ENCODE data around the gene NPAS3. TPM values are rescaled to one million over a fixed set of nuclear protein-coding genes. Genes with fewer than 3 reads are reported as not detected.

NPAS3 gene
- total RNA-seq, 1 donor from 2014 or later, result 0.07 TPM

DNA sequence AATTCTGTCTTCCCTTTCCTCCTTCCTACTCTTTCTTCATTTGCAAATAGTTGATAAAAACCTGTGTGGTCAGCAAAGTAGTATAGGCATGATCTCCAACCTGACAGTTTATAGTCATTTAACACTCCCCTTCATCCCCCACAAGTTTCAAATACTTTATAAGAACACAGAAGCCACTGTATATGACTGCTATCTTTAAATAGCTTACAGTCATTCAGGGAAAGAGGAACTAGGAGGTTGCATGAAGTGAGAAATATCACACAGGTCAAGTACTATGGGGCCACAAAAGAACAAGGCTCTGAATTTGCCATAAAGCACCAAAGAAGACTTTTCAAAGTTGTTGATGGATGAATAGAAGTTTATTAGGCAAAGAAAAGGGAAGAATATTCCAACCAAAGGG lies 431.3 kb downstream of the NPAS3 start:
- no peak for DNase-seq (ENCODE audit: low read depth, low spot score)

DNA sequence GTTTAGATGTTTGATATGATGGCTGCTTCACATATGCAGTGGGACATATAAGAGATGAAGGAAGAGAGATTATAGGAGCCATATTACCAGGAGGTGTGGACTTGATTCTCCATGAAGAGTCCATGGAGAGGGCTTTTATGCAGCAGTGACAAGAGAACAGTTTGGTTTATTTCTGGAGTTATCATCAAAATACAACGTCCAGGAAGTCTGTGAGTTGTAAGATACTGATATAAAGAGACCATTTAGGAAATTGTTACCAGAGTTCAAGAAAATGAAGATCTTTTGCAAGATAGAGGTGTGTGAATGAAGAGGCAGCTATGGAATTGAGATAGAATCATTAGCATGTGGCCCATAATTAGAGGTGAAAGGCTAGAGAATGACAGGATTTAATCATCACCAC lies 431.7 kb downstream of the NPAS3 start:
- DNase-seq (ENCODE audit: low read depth, low spot score), result no peak

DNA sequence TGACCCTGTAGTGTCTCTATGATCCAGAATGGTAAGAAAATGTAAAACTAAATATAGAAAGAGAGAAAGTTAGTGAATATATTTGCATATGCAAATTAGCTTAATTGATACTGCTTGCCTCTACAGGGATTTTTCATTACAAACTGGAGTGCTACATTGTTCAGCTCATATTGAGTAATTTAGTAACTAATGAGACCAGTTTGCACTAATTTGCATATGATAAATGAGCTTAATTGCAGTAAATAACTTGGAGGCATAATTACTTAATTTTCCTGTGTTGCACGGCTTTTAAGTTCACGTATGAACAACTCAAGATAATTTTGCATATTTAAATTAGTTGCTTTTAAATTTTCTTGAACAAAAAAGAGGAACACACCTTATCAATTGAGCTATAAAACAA lies 436.5 kb downstream of the NPAS3 start:
- DNase-seq (ENCODE audit: low read depth, low spot score), result no peak

DNA sequence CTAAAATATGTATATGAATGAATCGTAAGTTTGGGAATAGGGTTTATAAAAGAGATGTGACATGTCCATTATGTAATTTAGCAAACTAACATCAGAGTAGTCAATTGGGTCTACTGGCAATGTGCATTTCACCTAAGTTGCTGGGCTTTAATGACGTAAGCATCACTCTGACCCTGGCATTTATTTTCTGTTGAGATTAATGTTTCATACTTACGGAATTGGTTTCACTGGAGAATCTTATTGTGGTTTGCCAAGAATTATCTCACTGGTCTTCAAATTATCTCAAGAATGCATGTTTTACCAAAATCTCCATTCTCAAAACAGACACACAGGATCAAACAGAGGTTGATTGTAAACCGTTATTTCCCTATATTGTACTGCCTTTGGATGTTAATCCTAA lies 437.1 kb downstream of the NPAS3 start:
- DNase-seq (ENCODE audit: low read depth, low spot score), result no peak

DNA sequence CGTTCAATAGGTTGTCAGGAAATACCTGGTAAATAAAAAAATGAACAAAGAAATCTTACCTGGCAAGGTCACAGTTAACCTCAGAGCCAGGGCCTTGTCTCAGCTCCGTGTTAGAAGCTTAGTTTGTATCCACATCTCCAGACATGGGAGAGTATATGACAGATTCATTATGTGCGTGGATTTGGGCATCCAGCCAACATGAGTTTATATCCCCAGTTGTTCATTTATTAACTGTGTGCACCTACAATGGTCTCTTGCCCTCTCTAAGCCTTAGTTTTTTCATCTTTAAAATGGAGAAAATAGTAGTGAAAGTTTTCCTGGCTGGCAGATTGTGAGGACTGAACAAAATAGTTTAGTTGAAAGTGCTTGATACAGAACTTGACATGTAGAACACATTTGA lies 437.8 kb downstream of the NPAS3 start:
- DNase-seq (ENCODE audit: low read depth, low spot score), result no peak

DNA sequence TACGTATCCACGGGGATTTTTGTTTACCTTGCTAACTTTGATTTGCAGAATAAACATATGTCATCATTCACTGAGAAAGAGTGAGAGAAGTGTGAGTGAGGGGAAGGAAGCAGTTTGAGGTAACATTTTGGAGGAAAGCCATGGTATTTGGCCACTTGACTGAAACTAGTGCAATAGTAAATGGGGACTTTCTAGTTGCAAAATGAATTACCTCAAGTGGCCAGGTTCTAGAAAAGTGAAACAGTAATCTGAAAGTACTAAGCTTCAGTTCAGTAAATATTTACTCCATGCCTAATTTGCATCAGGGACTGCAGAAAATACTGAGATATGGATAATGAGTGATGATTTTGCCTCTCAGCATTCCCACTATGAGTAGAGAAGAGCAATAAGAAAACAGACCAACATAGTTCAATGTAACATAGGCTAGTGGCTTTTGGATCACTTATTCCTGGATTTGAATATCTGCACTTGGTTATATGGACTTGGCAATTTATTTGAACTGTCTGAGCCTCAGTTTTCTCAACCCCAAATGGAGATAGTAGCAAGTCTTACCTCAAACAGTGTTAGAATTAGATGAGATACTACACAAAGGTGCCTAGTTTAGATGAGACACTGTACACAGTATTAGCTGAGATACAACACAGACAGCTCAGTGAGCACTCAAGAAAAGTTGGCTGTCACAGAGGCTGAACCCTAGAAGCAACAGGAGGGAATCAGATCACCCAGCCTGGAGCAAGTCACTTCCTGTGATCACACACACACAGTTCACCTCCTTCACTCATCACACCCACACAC lies 439.1 kb downstream of the NPAS3 start:
- no peak for DNase-seq (ENCODE audit: low read depth, low spot score)

DNA sequence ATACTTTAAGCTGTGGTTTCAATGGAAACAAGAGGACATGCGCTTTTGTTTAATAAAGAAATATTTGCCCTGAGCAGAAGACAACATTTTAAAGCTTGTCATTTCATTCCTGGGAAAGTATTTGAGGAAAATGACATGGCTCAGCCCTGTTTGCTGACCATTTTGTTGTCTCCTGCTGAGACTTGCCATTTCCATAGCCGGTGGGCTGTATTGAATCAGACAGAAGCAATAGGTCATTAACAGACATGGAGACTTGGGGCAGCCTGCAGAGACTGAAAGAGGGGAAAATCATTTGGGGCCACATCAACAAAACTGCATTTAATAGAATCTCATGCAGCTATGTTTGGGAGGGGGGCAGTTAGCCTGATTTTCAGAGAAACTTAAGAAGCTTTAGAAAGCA lies 443.0 kb downstream of the NPAS3 start:
- DNase-seq (ENCODE audit: low read depth, low spot score), result no peak

DNA sequence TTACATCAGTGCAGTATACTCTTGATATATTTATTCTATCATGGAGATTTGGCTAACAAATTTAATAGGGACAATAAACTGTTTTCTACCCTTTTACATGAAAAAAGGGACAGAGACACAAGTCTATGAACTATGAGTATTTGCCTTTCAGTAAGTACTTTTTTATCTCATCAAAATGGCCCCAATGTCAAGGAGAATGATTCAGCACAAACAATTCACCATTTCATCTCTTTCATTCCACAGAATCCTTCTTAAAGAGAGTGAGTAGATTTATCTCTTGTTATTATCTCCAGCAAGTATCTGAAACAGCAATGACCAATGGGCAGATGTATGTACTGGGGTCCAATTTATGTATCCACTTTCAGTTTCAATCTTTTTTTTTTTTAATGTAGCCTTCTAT lies 447.5 kb downstream of the NPAS3 start:
- DNase-seq (ENCODE audit: low read depth, low spot score), result no peak

DNA sequence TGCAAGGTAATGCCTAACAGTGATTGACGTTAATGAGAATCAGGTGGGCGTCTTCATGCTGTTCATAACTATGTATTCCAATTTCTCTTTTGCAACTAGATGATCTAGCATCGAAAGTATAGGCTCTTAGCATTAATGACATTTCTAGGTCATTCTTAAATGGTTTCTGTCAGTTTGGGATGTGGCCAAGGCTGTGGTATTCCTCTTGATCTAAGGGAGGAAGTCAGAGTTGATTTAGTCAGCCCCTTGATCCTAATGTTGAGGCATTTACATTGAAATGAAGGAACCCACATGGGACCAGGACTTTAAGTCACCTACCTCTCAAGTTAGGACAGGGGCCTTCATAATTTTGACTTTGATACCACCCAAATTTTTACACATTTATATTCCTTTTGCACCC lies 448.1 kb downstream of the NPAS3 start:
- DNase-seq (ENCODE audit: low read depth, low spot score), result no peak

DNA sequence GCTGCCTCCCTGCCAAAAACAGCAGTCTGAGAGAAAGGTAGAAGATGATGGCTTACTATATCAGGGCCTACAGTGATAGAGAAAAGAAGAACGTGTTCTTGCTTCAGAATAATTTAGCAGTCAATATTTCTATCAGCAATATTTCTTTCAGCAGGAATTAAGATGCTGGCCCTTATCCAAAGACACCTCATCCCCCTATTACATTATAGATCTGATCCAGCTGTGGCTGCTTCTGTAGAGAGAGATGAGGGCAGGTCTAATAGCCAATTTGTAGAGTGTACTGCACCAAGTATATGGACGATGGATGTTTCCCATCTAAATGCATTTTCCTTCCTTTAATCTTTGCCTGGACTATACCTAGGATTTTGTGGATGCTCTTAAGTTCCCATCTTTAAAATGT lies 451.7 kb downstream of the NPAS3 start:
- no peak for DNase-seq (ENCODE audit: low read depth, low spot score)

DNA sequence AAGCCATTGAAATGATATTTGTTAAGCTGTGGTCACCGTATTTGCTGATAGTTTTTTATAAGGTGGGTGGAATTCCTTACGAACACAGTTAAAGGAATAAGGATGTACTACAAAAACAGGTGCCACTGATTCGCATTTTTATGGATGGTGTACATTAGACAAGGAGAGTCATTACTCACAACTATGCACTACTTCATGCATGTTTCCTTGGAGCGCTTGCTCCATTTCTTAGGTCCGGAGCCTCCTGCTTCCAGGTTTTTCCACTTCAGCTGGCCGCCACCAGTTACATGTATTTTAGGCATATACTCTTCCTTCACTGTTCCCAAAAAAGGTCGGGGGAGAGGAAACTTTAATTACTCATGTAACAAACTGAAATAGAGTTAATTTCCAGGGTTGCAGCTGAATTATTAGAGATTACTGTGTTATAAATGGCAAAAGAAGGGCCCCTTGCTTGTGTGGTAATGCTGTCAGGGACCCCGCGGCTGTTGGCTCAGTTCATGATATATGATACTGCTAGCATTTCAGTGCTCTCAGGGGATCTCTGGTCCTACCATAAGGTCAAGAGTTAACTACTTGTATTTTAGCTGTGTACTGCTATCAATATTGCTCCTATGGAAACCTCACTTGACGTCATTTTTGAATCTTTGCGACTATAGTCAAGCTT lies 454.7 kb downstream of the NPAS3 start:
- no peak for DNase-seq (ENCODE audit: low read depth, low spot score)

DNA sequence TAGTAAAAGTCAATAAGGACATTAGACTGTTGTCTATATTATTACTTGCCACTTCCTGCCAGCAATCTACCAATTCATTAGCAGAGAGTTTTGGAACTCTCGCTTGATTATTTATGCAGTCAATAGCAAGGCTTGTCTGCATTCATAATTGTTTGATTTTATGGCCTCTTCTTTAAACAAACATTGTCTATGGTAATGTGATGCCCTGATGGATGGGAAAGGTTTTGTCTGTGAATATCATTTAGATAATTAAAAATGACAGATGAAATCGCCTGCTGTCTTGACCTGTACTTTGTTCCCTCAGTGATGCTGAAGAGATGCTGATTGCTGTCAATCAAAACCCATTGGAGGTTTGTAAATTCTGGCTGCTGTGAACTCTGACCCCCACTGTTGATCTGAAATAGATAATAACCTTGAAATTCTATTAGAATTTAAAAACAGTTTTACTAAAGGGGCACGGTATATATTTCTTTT lies 455.3 kb downstream of the NPAS3 start:
- no peak for DNase-seq (ENCODE audit: low read depth, low spot score)

DNA sequence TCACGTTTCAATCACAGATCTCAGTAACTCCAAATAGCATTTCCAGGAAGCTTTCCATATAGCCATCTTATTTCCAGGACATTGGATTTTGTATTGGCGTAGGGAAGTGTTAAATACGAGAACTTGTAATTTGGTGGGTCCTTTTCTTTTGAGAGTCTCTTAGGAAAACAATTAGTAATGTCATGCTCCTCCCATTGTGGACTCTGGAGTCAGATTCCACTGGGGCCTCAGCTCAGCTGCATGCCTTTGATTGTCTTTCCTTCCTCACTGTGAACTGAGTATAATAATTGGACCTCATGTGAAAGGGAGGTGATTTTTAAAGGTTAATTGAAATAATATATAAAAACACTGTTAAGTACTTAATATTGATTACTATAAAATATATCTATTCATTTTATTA lies 462.6 kb downstream of the NPAS3 start:
- no peak for DNase-seq (ENCODE audit: low read depth, low spot score)

DNA sequence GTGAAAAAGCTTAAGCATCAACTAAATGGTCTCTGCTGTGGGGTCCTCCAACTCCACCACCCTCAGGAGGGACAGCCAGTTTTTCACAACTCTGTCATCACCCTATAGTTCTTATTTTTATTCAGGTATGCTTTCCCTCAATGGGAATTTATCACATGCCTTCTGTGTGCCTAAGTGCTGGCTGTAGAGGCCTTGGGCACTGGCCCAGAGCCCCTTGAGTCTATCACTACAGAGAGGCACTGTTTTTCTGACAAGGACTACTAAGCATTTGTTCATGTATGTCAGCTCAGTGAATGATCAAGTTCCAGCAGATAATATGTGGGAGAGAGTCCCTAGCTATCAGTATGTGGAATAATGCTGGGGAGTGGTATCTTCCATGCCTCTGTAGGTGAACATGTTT lies 463.9 kb downstream of the NPAS3 start:
- no peak for DNase-seq (ENCODE audit: low read depth, low spot score)

DNA sequence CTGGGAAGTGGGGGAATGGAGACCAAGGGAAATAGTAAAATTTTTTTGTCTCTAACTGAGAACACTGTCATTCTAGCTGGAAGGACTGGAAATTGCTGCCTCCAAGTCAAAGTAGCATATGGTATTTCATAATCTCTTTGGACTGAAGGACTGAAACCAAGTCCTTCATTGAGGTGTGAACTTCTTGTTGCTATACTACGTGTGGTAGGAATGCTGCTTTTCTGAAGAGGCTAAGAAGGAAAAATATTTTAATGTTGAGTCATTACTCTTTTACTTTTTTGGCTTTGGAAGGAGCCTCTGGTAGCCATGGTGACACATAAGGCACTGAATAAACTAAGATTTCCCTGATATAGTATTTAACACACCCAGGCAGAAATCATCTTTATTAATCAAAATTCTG lies 465.4 kb downstream of the NPAS3 start:
- peak; percentile 59 for DNase-seq (ENCODE audit: low read depth, low spot score)

DNA sequence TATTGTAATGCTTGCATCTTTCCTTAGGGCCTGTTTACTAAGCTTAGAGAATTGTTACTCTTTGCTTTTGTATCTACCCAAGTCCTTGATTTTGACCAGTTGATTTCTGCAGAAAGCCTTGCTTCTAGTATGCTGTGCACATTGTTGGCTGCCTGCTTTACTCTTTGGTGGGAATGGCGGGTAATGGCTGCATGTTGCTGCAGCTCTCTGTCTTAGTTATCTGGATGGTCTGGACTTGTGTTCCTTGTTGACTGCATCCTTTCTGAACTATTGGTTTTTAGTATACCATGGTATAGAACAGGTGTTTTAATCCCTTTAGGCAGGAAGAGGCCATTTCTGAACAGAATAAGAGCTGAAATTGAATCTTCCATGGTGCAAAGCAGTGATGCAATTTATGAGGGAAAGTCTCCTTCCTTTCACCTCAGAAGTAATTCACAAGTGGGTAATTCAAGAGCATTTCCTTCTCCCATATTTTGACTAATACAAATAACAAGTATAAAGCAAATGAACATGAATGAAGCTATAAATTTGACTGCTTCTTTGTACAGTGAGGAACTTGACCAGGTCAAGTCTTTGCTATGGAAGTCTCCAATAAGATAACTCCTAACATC lies 466.4 kb downstream of the NPAS3 start:
- DNase-seq (ENCODE audit: low read depth, low spot score), result no peak

DNA sequence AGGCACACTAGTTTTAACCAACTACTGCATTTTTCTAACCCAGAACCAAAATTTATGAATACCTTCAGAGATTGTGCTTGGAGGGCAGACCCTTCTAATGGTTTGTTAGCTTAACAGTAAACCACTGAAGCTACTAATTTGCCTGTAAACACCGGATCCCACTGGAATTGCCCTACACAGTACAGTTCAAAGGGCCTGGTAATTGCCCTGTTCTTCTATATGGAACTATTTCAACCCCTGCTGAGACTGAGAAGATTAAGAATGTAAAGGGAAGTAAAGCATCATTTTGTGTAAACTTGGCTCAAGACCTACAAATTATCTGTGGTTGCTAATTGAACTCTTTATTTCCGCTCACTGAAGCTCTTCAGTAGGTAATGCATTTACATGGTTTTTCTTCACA lies 468.1 kb downstream of the NPAS3 start:
- no peak for DNase-seq (ENCODE audit: low read depth, low spot score)

DNA sequence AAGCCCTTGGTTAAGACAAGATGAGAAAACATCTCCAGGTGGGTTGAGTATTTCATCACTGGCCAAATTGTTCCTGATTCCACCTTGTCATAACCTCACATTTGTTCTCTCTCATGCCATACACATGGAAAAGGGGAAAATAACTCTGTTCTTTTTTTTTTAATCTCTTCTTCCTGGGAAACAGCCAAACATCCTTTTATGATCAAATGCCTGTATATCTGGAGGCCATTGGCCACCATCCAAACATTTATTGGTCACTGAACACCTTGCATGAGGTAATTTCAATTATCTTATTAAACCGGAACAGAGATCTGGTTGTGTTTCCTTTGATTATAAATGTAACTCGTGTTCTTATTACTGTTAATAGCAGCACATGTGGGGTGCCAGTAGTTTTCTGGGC lies 469.6 kb downstream of the NPAS3 start:
- DNase-seq (ENCODE audit: low read depth, low spot score), result peak; percentile 33

DNA sequence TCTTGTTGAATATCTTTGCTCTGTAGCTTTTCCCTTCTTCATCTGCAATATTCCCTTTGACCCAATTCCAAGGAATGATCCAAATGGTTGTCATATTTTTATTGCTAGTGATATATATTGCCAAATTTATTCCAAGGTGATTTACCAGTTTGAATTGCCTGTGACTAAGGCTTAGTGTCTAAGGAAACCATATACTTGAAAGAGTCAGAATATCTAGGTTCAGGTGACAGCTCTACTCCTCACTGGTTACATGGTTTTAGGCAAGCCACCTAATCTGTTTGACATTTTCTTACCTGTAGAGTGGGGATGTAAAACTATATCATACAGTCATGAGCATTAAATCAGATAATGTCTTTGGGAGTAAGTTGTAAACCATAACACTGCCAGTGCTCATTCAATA lies 473.8 kb downstream of the NPAS3 start:
- DNase-seq (ENCODE audit: low read depth, low spot score), result no peak

DNA sequence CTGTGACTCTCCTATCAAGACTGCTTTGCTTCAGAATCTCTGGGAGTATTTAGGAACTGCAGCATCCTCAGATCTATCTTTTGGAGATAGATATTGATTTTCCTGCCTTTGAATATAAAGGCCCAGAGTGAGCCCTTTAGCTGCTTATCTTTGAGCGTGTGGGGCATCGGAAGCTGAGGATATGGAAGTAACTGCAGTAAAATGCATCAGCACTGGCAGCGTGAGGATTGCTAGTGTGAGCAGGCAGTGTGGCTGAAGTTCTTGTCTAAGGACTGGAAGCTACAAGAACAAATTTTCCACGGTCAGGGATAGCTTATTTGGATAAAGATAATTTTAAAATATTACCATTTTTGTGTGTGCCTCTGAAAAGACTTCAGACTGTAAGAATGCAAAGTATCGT lies 474.7 kb downstream of the NPAS3 start:
- no peak for DNase-seq (ENCODE audit: low read depth, low spot score)

DNA sequence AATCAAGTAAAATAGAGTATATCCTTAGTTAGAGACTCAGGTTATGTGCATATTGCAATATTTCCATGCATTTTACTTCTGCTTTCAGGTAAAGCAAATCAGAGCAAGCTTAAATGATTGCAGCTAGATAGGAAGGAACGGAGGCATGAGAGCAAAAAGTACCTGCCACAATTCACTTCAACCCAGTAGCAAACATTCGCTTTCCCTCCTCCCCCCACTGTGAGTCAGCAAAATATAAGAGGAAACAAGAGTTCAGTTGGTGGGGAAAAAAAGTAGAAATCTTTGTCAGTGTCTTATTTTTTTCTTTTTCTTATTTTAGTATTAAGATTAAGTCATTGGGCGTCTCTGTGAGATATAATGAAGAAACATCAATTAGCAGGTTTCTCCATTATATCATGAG lies 475.4 kb downstream of the NPAS3 start:
- no peak for DNase-seq (ENCODE audit: low read depth, low spot score)

DNA sequence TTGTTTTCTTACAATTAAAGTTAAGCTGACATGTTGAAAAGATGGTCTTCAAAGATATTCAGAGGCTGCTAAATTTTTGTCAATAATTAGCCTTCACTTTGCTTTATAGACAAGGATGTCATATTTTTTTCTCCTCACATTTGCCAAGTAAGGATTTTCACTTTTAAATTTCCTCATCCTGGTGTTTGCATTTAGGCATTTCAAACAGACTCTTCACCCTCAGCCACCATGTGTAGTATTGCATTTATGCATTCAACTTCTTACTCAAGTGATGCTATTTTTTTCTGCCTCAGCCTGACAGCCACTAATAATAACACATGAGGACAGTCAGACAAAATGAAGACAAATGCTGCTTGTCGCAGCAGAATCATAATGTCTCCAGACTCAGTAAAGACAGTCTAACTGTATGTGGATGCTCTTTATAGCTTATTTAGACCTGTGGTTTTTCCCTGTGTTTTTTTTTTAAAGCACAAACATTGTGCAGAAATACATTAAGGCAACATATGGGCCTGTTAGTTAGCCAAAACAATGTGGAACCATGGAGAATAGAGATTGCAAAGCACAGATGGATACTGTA lies 481.5 kb downstream of the NPAS3 start:
- no peak for DNase-seq (ENCODE audit: low read depth, low spot score)
